Nephron progenitor cell (in vitro differentiated cells): Measurements from ENCODE around the gene NELFB.

ENCODE experiments used
- DNase-seq: peaks from one replicate; pipeline ENCODE4 v3.0.0; 2021
- H3K27ac Mint-ChIP-seq: 2 replicates; pipeline ENCODE4 v1.8.0; 2021; ENCODE audit warnings: mild to moderate bottlenecking, moderate library complexity, mixed read lengths
- H3K27me3 Mint-ChIP-seq: 2 replicates; pipeline ENCODE4 v1.8.0; 2021; ENCODE audit warnings: mild to moderate bottlenecking, low read depth, mixed read lengths; ENCODE audit not compliant: poor library complexity
- H3K36me3 Mint-ChIP-seq: 2 replicates; pipeline ENCODE4 v1.8.0; 2021; ENCODE audit warnings: low read depth, mixed read lengths
- H3K4me1 Mint-ChIP-seq: 2 replicates; pipeline ENCODE4 v1.8.0; 2021; ENCODE audit warnings: mixed read lengths
- H3K4me3 Mint-ChIP-seq: 2 replicates; pipeline ENCODE4 v1.8.0; 2021; ENCODE audit warnings: mild to moderate bottlenecking, moderate library complexity, mixed read lengths
- H3K9me3 Mint-ChIP-seq: 2 replicates; pipeline ENCODE4 v1.8.0; 2021; ENCODE audit warnings: mild to moderate bottlenecking, moderate library complexity, mixed read lengths
- CTCF ChIP-seq: fragments of 200-600 bp; sonication (generic); IDR thresholded peaks from 2 replicates; pipeline ENCODE4 v1.5.0; 2021; ENCODE audit warnings: antibody characterized with exemption

NELFB gene

GRCh38 chr9:137222190-137223077, 32.7 kb upstream of the NELFB start, which contains the start of gene RNF208:
TSS of gene RNF208 (minus strand) at chr9:137222240. CDS start at chr9:137221212, 1,028 bp downstream.
- H3K4me1 Mint-ChIP-seq: peaks cover 5% of the 10 kb centered on the region
- peak; percentile 55 for DNase-seq
- H3K36me3 Mint-ChIP-seq: no peaks in the 10 kb centered on the region
- no peak for TF ChIP-seq CTCF
- H3K27me3 Mint-ChIP-seq: peaks cover 4% of the 10 kb centered on the region
- peak within 1 kb of the TSS; percentile 75 for H3K4me3 Mint-ChIP-seq
- H3K9me3 Mint-ChIP-seq: no peaks in the 10 kb centered on the region
- H3K27ac Mint-ChIP-seq: no peak within 1 kb of the TSS

GRCh38 chr9:137223078-137223970, 31.8 kb upstream of the NELFB start:
- Mint-ChIP-seq H3K27ac (no peak overlapping the region), H3K4me1 (peaks cover 10% of the 10 kb centered on the region), H3K36me3 (no peaks in the 10 kb centered on the region), H3K4me3 (peak overlapping the region; percentile 75), H3K27me3 (peaks cover 4% of the 10 kb centered on the region), H3K9me3 (no peaks in the 10 kb centered on the region)
- no peak for TF ChIP-seq CTCF
- peak; percentile 95 for DNase-seq

GRCh38 chr9:137224830-137225694, 30.1 kb upstream of the NELFB start, which contains the start of gene CYSRT1:
TSS of gene CYSRT1 (plus strand) at chr9:137225174. CDS start at chr9:137225622, 448 bp downstream.
- no peak within 1 kb of the TSS for H3K27ac Mint-ChIP-seq
- DNase-seq: no peak
- no peak for TF ChIP-seq CTCF
- peaks cover 14% of the 10 kb centered on the region for H3K4me1 Mint-ChIP-seq
- H3K4me3 Mint-ChIP-seq: peak within 1 kb of the TSS; percentile 75
- H3K9me3 Mint-ChIP-seq: no peaks in the 10 kb centered on the region
- no peaks in the 10 kb centered on the region for H3K36me3 Mint-ChIP-seq
- H3K27me3 Mint-ChIP-seq: peaks cover 4% of the 10 kb centered on the region

- H3K4me3 Mint-ChIP-seq: no peak overlapping the region
- H3K9me3 Mint-ChIP-seq: no peaks in the 10 kb centered on the region
- H3K27me3 Mint-ChIP-seq: peaks cover 4% of the 10 kb centered on the region
- no peak overlapping the region for H3K27ac Mint-ChIP-seq
- no peak for DNase-seq
- no peak for TF ChIP-seq CTCF
- H3K4me1 Mint-ChIP-seq: peaks cover 14% of the 10 kb centered on the region
- no peaks in the 10 kb centered on the region for H3K36me3 Mint-ChIP-seq
These were observed 29.3 kb upstream of the NELFB start for GRCh38 chr9:137225699-137226331.
